Kidney epithelial cell (primary cell): ENCODE data around the gene ABT1. TPM values are rescaled to one million over a fixed set of nuclear protein-coding genes. Genes with fewer than 3 reads are reported as not detected.

ENCODE experiments used
- DNase-seq: peaks from one replicate; pipeline ENCODE4 v3.0.0-alpha.2; 2010; ENCODE audit warnings: low read depth
- H3K27me3 ChIP-seq: 2 replicates; pipeline ENCODE4 v1.6.0; 2011; ENCODE audit warnings: low read length; ENCODE audit not compliant: control insufficient read depth, insufficient read depth
- H3K36me3 ChIP-seq: 2 replicates; pipeline ENCODE4 v1.5.1; 2011; ENCODE audit warnings: low read length; ENCODE audit not compliant: control insufficient read depth, insufficient read depth
- H3K4me3 ChIP-seq: 2 replicates; pipeline ENCODE4 v1.5.1; 2011; ENCODE audit warnings: low read depth, mild to moderate bottlenecking, control low read depth, low read length
- total RNA-seq: library from RNA; depleted of rRNA; stranded (reverse); fragments of >200 nt; gene quantifications from 2 replicates; pipeline ENCODE4 v1.2.3, GENCODE V29; 2015
- TF ChIP-seq, protein P1 (sequence below): IDR thresholded peaks from 2 replicates; pipeline ENCODE4 v1.5.1; 2011; ENCODE audit warnings: mild to moderate bottlenecking, moderate library complexity, low read length, control low read depth, inconsistent platforms; ENCODE audit not compliant: insufficient read depth, poor library complexity, severe bottlenecking

The ABT1 gene
- total RNA-seq, 1 donor from 2014 or later = 20.7 TPM

- peak overlapping the region; percentile 56 for H3K4me3 ChIP-seq
- H3K36me3 ChIP-seq = no peaks in the 10 kb centered on the region
- no peaks in the 10 kb centered on the region for H3K27me3 ChIP-seq
- TF ChIP-seq, protein P1, sequence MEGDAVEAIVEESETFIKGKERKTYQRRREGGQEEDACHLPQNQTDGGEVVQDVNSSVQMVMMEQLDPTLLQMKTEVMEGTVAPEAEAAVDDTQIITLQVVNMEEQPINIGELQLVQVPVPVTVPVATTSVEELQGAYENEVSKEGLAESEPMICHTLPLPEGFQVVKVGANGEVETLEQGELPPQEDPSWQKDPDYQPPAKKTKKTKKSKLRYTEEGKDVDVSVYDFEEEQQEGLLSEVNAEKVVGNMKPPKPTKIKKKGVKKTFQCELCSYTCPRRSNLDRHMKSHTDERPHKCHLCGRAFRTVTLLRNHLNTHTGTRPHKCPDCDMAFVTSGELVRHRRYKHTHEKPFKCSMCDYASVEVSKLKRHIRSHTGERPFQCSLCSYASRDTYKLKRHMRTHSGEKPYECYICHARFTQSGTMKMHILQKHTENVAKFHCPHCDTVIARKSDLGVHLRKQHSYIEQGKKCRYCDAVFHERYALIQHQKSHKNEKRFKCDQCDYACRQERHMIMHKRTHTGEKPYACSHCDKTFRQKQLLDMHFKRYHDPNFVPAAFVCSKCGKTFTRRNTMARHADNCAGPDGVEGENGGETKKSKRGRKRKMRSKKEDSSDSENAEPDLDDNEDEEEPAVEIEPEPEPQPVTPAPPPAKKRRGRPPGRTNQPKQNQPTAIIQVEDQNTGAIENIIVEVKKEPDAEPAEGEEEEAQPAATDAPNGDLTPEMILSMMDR = no peak
- no peak for DNase-seq
Measured at GRCh38 chr6:26571592-26572296, 25.0 kb upstream of the ABT1 start.

GRCh38 chr6:26575494-26575939, 21.2 kb upstream of the ABT1 start:
- no peak for DNase-seq

DNA sequence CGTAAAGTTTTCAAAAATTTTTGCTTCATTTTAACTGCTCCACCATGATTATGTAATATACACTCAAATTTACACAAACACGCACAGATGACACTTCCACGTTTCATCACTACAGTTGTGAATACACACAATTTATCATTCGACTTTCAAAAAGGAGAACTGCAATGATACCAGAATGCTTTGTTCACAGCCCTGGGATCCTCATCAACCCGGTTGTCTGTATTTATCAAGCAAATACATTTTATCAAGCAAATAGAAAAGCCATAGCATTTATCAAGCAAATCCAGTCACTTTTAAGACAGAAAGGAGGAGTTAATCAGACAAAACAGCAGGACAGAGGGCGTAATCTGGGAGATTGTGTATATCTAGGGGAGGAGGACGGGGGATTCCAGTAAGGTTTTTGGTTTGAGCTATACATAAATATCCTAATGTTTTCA, 20.3 kb upstream of the ABT1 start:
- Histone ChIP-seq H3K27me3 (no peaks in the 10 kb centered on the region), H3K4me3 (no peak overlapping the region), H3K36me3 (no peaks in the 10 kb centered on the region)
- TF ChIP-seq, protein P1 = no peak
- no peak for DNase-seq

More at GRCh38 chr6:26575494-26575939, 21.2 kb upstream of the ABT1 start:
- H3K36me3 ChIP-seq = no peaks in the 10 kb centered on the region
- no peak overlapping the region for H3K4me3 ChIP-seq
- TF ChIP-seq, protein P1 = no peak
- H3K27me3 ChIP-seq = no peaks in the 10 kb centered on the region

DNA sequence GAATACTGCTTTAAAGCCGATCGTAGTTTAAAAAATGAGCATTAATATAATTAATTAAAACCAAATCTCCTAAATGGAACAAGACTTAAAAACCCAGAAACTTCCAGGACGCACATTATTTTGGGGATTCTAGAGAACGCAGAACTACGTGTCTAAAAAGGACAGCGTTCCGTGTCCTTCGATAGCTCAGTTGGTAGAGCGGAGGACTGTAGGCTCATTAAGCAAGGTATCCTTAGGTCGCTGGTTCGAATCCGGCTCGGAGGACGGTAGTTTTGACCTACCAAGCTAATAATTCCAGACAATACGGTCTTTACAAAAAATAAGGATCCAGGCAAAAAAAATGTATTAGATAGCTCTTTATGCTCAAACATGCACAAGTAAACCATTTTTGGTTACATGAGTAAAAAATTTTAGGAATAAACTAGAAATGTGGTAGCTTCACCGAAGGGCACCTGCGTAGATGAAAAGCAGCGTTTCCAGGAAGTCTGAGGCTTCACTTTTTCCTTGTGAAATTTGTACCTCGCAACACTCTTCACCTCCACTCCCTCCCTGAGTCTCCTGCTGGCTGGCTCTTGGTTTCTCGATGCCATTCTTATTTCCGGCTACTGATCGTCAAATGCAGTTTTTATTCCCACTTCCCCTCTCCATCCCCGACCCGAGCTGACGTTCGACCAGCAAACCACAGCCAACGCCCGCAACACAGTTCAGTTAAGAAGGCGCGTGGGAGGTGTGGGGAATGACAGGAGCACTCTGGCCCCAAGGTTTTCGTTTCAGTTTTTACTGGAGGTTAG, 19.6 kb upstream of the ABT1 start:
- peak overlapping the region; percentile 39 for H3K4me3 ChIP-seq
- no peaks in the 10 kb centered on the region for H3K27me3 ChIP-seq
- DNase-seq = no peak
- no peaks in the 10 kb centered on the region for H3K36me3 ChIP-seq
- TF ChIP-seq, protein P1 = no peak

DNA sequence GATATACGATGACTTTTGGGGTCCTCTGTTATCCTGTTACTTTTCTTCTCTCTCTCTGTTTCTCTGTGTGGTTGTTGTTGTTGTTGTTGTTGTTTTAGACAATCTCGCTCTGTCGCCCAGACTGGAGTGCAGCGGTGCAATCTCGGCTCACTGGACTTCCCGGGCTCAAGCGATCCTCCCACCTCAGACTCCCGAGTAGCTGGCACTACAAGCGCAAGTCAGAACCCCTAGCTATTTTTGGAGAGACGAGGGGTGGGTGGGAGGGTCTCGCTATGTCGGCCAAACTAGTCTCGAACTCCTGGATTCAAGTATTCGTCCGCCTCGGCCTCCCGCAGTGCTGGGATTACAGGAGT, 19.1 kb upstream of the ABT1 start:
- TF ChIP-seq, protein P1 = no peak
- Histone ChIP-seq H3K36me3 (no peaks in the 10 kb centered on the region), H3K27me3 (peaks cover 2% of the 10 kb centered on the region), H3K4me3 (peak overlapping the region; percentile 39)
- no peak for DNase-seq
